ENCODE measurements around the gene ADAMTS6.

GRCh38 chr5:65246741-65247140 lies 235.0 kb downstream of the ADAMTS6 start:
- TF ChIP-seq CBFB (CRISPR knock-in tag; IDR thresholded peaks at IDR 0.05) (no peak), RELA (CRISPR knock-in tag; IDR thresholded peaks at IDR 0.05) (no peak), IKZF1 (IDR thresholded peaks at IDR 0.05) (no peak), ZSCAN31 (CRISPR knock-in tag; IDR thresholded peaks at IDR 0.05; ENCODE audit: low read depth) (no peak), CTCF (CRISPR knock-in tag; IDR thresholded peaks at IDR 0.05) (no peak), RFX5 (IDR thresholded peaks at IDR 0.05; ENCODE audit: low read depth, low read length) (no peak), FOXJ3 (CRISPR knock-in tag; IDR thresholded peaks at IDR 0.05; ENCODE audit: borderline replicate concordance) (no peak), RORA (CRISPR knock-in tag; IDR thresholded peaks at IDR 0.05) (no peak), ZKSCAN8 (CRISPR knock-in tag; IDR thresholded peaks at IDR 0.05; ENCODE audit: borderline replicate concordance) (no peak), IRF1 (CRISPR knock-in tag; IDR thresholded peaks at IDR 0.05; ENCODE audit: low read depth) (no peak), ZNF619 (CRISPR knock-in tag; IDR thresholded peaks at IDR 0.05) (no peak), FOSL2 (CRISPR knock-in tag; IDR thresholded peaks at IDR 0.05) (no peak)
